Measurements from ENCODE around the gene DPP7.

The DPP7 gene

GRCh38 chr9:137110911-137111787, 3.4 kb downstream of the DPP7 start:
- DNase-seq: no peak

GRCh38 chr9:137110147-137110910, 4.2 kb downstream of the DPP7 start:
- no peak for DNase-seq

- DNase-seq: no peak
Measured at GRCh38 chr9:137109250-137110146, 5.0 kb downstream of the DPP7 start.

GRCh38 chr9:137108608-137109249, 5.8 kb downstream of the DPP7 start:
- DNase-seq: no peak

- no peak for DNase-seq
Measured at GRCh38 chr9:137107982-137108381, 6.6 kb downstream of the DPP7 start.

- DNase-seq: no peak
Measured at GRCh38 chr9:137107312-137107921, 7.1 kb downstream of the DPP7 start.

GRCh38 chr9:137106662-137107250, 7.8 kb downstream of the DPP7 start:
- DNase-seq: no peak

- DNase-seq: no peak
Measured at GRCh38 chr9:137105814-137106661, 8.5 kb downstream of the DPP7 start.

GRCh38 chr9:137103206-137103999, 11.1 kb downstream of the DPP7 start:
- DNase-seq: no peak

GRCh38 chr9:137099231-137099630, 15.3 kb downstream of the DPP7 start:
- DNase-seq: no peak

GRCh38 chr9:137097761-137098462, 16.6 kb downstream of the DPP7 start:
- DNase-seq: no peak

GRCh38 chr9:137096785-137097546, 17.6 kb downstream of the DPP7 start:
- DNase-seq: no peak

GRCh38 chr9:137095664-137096517, 18.6 kb downstream of the DPP7 start:
- peak; percentile 83 for DNase-seq

- no peak for DNase-seq
Measured at GRCh38 chr9:137089232-137089947, 25.1 kb downstream of the DPP7 start.

- DNase-seq: no peak
Measured at GRCh38 chr9:137088121-137088520, 26.4 kb downstream of the DPP7 start.

GRCh38 chr9:137087409-137087925, 27.1 kb downstream of the DPP7 start:
- DNase-seq: no peak
